HL-60 (cell line): Measurements from ENCODE around the gene XRCC5.

Source experiments
- CTCF ChIP-seq: IDR thresholded peaks from one replicate; pipeline ENCODE4 v1.5.1; 2011; ENCODE audit warnings: low read length, control low read depth, inconsistent platforms; ENCODE audit not compliant: insufficient read depth
- GABPA ChIP-seq: IDR thresholded peaks from 2 replicates; pipeline ENCODE4 v1.6.1; 2012; ENCODE audit warnings: low read depth
- POLR2AphosphoS5 ChIP-seq: IDR thresholded peaks from 2 replicates; pipeline ENCODE4 v1.6.1; 2012; ENCODE audit warnings: low read depth
- REST ChIP-seq: IDR thresholded peaks from 2 replicates; pipeline ENCODE4 v1.6.1; 2012; ENCODE audit warnings: low read depth; ENCODE audit not compliant: insufficient replicate concordance
- SPI1 ChIP-seq: IDR thresholded peaks from 2 replicates; pipeline ENCODE4 v1.6.1; 2012; ENCODE audit warnings: low read depth, mild to moderate bottlenecking, borderline replicate concordance

- TF ChIP-seq CTCF (no peak), POLR2AphosphoS5 (no peak), REST (no peak), SPI1 (no peak), GABPA (no peak)
These were observed 46.8 kb downstream of the XRCC5 start for GRCh38 chr2:216155954-216156353.
